ENCODE results near the gene SCYL3.

GRCh38 chr1:169886931-169887330, 6.8 kb downstream of the SCYL3 start:
- TF ChIP-seq CTCF (IDR thresholded peaks at IDR 0.05; ENCODE audit: low read depth, low read length) (no peak), POLR2A (IDR thresholded peaks at IDR 0.05; ENCODE audit: extremely low read depth, insufficient read length) (no peak)

All from NB4 (cell line).